Activated CD4-positive, alpha-beta T cell treated with anti-CD3 and anti-CD28 coated beads, Interleukin-2, amount 50 U/mL, for 1 hour (primary cell): ENCODE data around the gene C2orf15.
"Not testable (repeated sequence)": the region's sequence is repeated elsewhere in the genome, so short reads cannot be mapped to it uniquely, and the experiment has no call there.

Experiments used
- DNase-seq: peaks from one replicate; pipeline ENCODE4 v3.0.0-alpha.2; 2020

C2orf15 gene

GRCh38 chr2:99141110-99142108 is at the start of gene C2orf15:
C2orf15 (plus strand) TSS chr2:99141707; CDS start chr2:99150559, 8,852 bp downstream.
- DNase-seq: peak; percentile 96

- DNase-seq: no peak
These were observed 44.8 kb upstream of the C2orf15 start for GRCh38 chr2:99096728-99097127.

GRCh38 chr2:99101697-99102096 is 39.8 kb upstream of the C2orf15 start:
- DNase-seq: no peak

- DNase-seq: no peak
These were observed 37.5 kb upstream of the C2orf15 start for GRCh38 chr2:99104006-99104405.

- DNase-seq: no peak
These were observed 34.6 kb upstream of the C2orf15 start for GRCh38 chr2:99106913-99107312.

- DNase-seq: no peak
These were observed 30.3 kb upstream of the C2orf15 start for GRCh38 chr2:99111236-99111635.

GRCh38 chr2:99111945-99112344 is 29.6 kb upstream of the C2orf15 start:
- no peak for DNase-seq

- no peak for DNase-seq
These were observed 28.9 kb upstream of the C2orf15 start for GRCh38 chr2:99112617-99113016.

GRCh38 chr2:99127981-99128380 is 13.5 kb upstream of the C2orf15 start:
- DNase-seq: no peak

- DNase-seq: not testable (repeated sequence)
These were observed 6.4 kb upstream of the C2orf15 start for GRCh38 chr2:99135044-99135556.

- DNase-seq: no peak
These were observed 2.5 kb upstream of the C2orf15 start for GRCh38 chr2:99139003-99139402.

GRCh38 chr2:99140056-99140859 is 1.2 kb upstream of the C2orf15 start:
- no peak for DNase-seq

- no peak for DNase-seq
These were observed 722 bp upstream of the C2orf15 start for GRCh38 chr2:99140860-99141109.

- no peak for DNase-seq
These were observed 9.2 kb downstream of the C2orf15 start for GRCh38 chr2:99150706-99151105.

GRCh38 chr2:99152199-99152895 is 10.8 kb downstream of the C2orf15 start:
- no peak for DNase-seq

GRCh38 chr2:99153921-99154604 is 12.6 kb downstream of the C2orf15 start:
- DNase-seq: no peak

- peak; percentile 87 for DNase-seq
These were observed 13.4 kb downstream of the C2orf15 start, which contains the start of the genes LIPT1 and TSGA10 for GRCh38 chr2:99154643-99155536. LIPT1 (plus strand) TSS chr2:99154967; CDS start chr2:99161958, 6,991 bp downstream. TSGA10 (minus strand) TSS chr2:99154942; CDS start chr2:99109439, 45,503 bp downstream.

- no peak for DNase-seq
These were observed 15.4 kb downstream of the C2orf15 start for GRCh38 chr2:99156891-99157290.

GRCh38 chr2:99158599-99158998 is 17.1 kb downstream of the C2orf15 start:
- no peak for DNase-seq

- DNase-seq: no peak
These were observed 18.1 kb downstream of the C2orf15 start for GRCh38 chr2:99159594-99159993.

- no peak for DNase-seq
These were observed 24.7 kb downstream of the C2orf15 start for GRCh38 chr2:99166218-99166617.
